GM12878 (cell line): ENCODE measurements around the gene TMEM201. TPM values are rescaled to one million over a fixed set of nuclear protein-coding genes. Genes with fewer than 3 reads are reported as not detected.

Experiments
- ASH2L ChIP-seq: fragments of 300-600, 200-600 bp; sonication (generic); IDR thresholded peaks from 2 replicates; pipeline ENCODE4 v1.6.1; 2017; ENCODE audit warnings: low read depth, mild to moderate bottlenecking, borderline replicate concordance
- ATF7 ChIP-seq: fragments of 450-650 bp; IDR thresholded peaks from 2 replicates; pipeline ENCODE4 v1.6.1; 2016; ENCODE audit warnings: low read depth, mild to moderate bottlenecking
- BACH1 ChIP-seq: fragments of 450-650 bp; IDR thresholded peaks from 2 replicates; pipeline ENCODE4 v1.6.1; 2017; ENCODE audit warnings: mild to moderate bottlenecking, borderline replicate concordance
- BMI1 ChIP-seq: fragments of 450-650 bp; IDR thresholded peaks from 2 replicates; pipeline ENCODE4 v1.6.1; 2016; ENCODE audit warnings: mild to moderate bottlenecking, moderate library complexity, borderline replicate concordance
- DPF2 ChIP-seq: fragments of 450-650 bp; IDR thresholded peaks from 2 replicates; pipeline ENCODE4 v1.6.1; 2017; ENCODE audit warnings: mild to moderate bottlenecking
- JUND ChIP-seq: IDR thresholded peaks from 2 replicates; pipeline ENCODE4 v1.6.1; 2012; ENCODE audit warnings: low read depth, mild to moderate bottlenecking, low read length, improper control_type of control experiment, moderate library complexity
- KDM1A ChIP-seq: fragments of 200-600 bp; sonication (generic); IDR thresholded peaks from 2 replicates; pipeline ENCODE4 v1.6.1; 2016; ENCODE audit warnings: borderline replicate concordance
- MEF2B ChIP-seq: fragments of 450-650 bp; IDR thresholded peaks from 2 replicates; pipeline ENCODE4 v1.6.1; 2018; ENCODE audit warnings: mild to moderate bottlenecking, moderate library complexity; ENCODE audit not compliant: partially characterized antibody, poor library complexity, severe bottlenecking
- MXI1 ChIP-seq: fragments of 150-350 bp; IDR thresholded peaks from 2 replicates; pipeline ENCODE4 v1.6.1; 2011; ENCODE audit warnings: low read depth, mild to moderate bottlenecking, inconsistent platforms, low read length, improper control_type of control experiment
- NFXL1 ChIP-seq: fragments of 450-650 bp; IDR thresholded peaks from 2 replicates; pipeline ENCODE4 v1.6.1; 2017; ENCODE audit warnings: antibody characterized with exemption, mild to moderate bottlenecking, borderline replicate concordance
- NRF1 ChIP-seq: conservative IDR thresholded peaks from 2 replicates; pipeline ENCODE4 v1.6.1; 2011; ENCODE audit warnings: mild to moderate bottlenecking, low read depth, low read length, improper control_type of control experiment
- PBX3 ChIP-seq: IDR thresholded peaks from 2 replicates; pipeline ENCODE4 v1.6.1; 2011; ENCODE audit warnings: mild to moderate bottlenecking, low read depth, low read length, moderate library complexity; ENCODE audit not compliant: insufficient replicate concordance
- RCOR1 ChIP-seq: conservative IDR thresholded peaks from 2 replicates; pipeline ENCODE4 v1.6.1; 2012; ENCODE audit warnings: low read depth, low read length, improper control_type of control experiment
- REST ChIP-seq: IDR thresholded peaks from 2 replicates; pipeline ENCODE4 v1.6.1; 2012; ENCODE audit warnings: mild to moderate bottlenecking, low read depth, low read length
- SIX5 ChIP-seq: IDR thresholded peaks from 2 replicates; pipeline ENCODE4 v1.6.1; 2011; ENCODE audit warnings: mild to moderate bottlenecking, low read depth, low read length, moderate library complexity; ENCODE audit not compliant: severe bottlenecking
- SMARCA5 ChIP-seq: fragments of 450-650 bp; IDR thresholded peaks from 2 replicates; pipeline ENCODE4 v1.6.1; 2017; ENCODE audit warnings: mild to moderate bottlenecking
- SRF ChIP-seq, 2 experiments: IDR thresholded peaks; 2 replicates each; pipeline ENCODE4 v1.6.1; 2011; ENCODE audit warnings: low read depth in 2 of 2, low read length in 2 of 2, mild to moderate bottlenecking in 1 of 2, moderate library complexity in 1 of 2
- USF1 ChIP-seq: IDR thresholded peaks from 2 replicates; pipeline ENCODE4 v1.6.1; 2011; ENCODE audit warnings: borderline replicate concordance, low read depth, mild to moderate bottlenecking, moderate library complexity, mixed read lengths, low read length; ENCODE audit not compliant: insufficient read depth; ENCODE audit errors: extremely low read length
- ZNF217 ChIP-seq: fragments of 450-650 bp; IDR thresholded peaks from 2 replicates; pipeline ENCODE4 v1.6.1; 2017; ENCODE audit warnings: antibody characterized with exemption, mild to moderate bottlenecking
- ZNF384 ChIP-seq: IDR thresholded peaks from 2 replicates; pipeline ENCODE4 v1.6.1; 2012; ENCODE audit warnings: low read depth, mild to moderate bottlenecking, low read length, improper control_type of control experiment, borderline replicate concordance
- ZNF687 ChIP-seq: fragments of 450-650 bp; IDR thresholded peaks from 2 replicates; pipeline ENCODE4 v1.6.1; 2017; ENCODE audit warnings: mild to moderate bottlenecking, moderate library complexity
- polyA plus RNA-seq, 11 experiments: library from polyadenylated mRNA; depleted of rRNA in 4 of 11; unstranded in 6 of 11; stranded (reverse) in 5 of 11; fragments of >200 nt; fragmentation: Nextera tagmentation in 4 of 11; fragmentation: Illumina TruSeq in 1 of 11; extraction: Ambion mirVana in 4 of 11; extraction: Trizol in 1 of 11; gene quantifications; 1 replicate in 1 of 11; 2 replicates in 10 of 11; pipeline versions ENCODE4 v1.2.1 to v1.2.3, GENCODE V29; 2011 to 2016; ENCODE audit warnings: inconsistent platforms in 2 of 11, missing spikeins in 2 of 11, low read depth in 1 of 11
- total RNA-seq, 4 experiments: library from RNA; depleted of rRNA in 3 of 4; stranded (reverse); fragments of >200 nt in 3 of 4; fragmentation: Illumina TruSeq in 1 of 4; extraction: Trizol in 1 of 4; gene quantifications; 2 replicates each; pipeline versions ENCODE4 v1.2.1 to v1.2.3, GENCODE V29; 2013 to 2021

The TMEM201 gene
- total and polyA plus RNA-seq, 10 of the 15 experiments (the other 5 are each of a cell fraction or from before 2014, with no cell fraction given): 0.13 to 26.6 (median 6.1) TPM

- TF ChIP-seq ZNF687: peak; percentile 32; the same call in 1 of the 2 replicates
- no peak for TF ChIP-seq RCOR1
- no peak for TF ChIP-seq ZNF384
- no peak for TF ChIP-seq SRF (IDR thresholded peaks at IDR 0.05; ENCODE audit: low read depth in 2 of 2, low read length in 2 of 2)
- no peak for TF ChIP-seq ATF7
- no peak for TF ChIP-seq ASH2L
- TF ChIP-seq KDM1A: no peak
- TF ChIP-seq BACH1: peak; percentile 31; the same call in 1 of the 2 replicates
- TF ChIP-seq NFXL1: no peak
- no peak for TF ChIP-seq SMARCA5
- no peak for TF ChIP-seq NRF1
- TF ChIP-seq SIX5: no peak
- TF ChIP-seq ZNF217: no peak
- no peak for TF ChIP-seq REST
- no peak for TF ChIP-seq PBX3
- no peak for TF ChIP-seq USF1
- 0 out of 2 replicates have a peak, but pooled peaks have one; percentile 34 for TF ChIP-seq DPF2
- no peak for TF ChIP-seq BMI1
- TF ChIP-seq JUND: no peak
- 0 out of 2 replicates have a peak, but pooled peaks have one; percentile 30 for TF ChIP-seq MXI1
- no peak for TF ChIP-seq MEF2B
Observed at GRCh38 chr1:9588551-9589143, at the start of gene TMEM201 (continued).
